Measurements from ENCODE around the gene VPS37D.

The VPS37D gene

GRCh38 chr7:73681031-73681430 lies 13.4 kb downstream of the VPS37D start:
- DNase-seq, result no peak

- no peak for DNase-seq
Observed at GRCh38 chr7:73682745-73683055, 15.1 kb downstream of the VPS37D start.

- DNase-seq, result peak; percentile 96
Observed at GRCh38 chr7:73683056-73683787, 15.6 kb downstream of the VPS37D start, which contains the start of the genes BUD23 and DNAJC30. Gene BUD23 (plus strand): TSS chr7:73683597. CDS start chr7:73683626, 29 bp downstream. Gene DNAJC30 (minus strand): TSS chr7:73683453. CDS start chr7:73683423, 30 bp downstream.

- no peak for DNase-seq
Observed at GRCh38 chr7:73683788-73684693, 16.4 kb downstream of the VPS37D start.

- no peak for DNase-seq
Observed at GRCh38 chr7:73685311-73685710, 17.7 kb downstream of the VPS37D start.

GRCh38 chr7:73688288-73688687 lies 20.7 kb downstream of the VPS37D start:
- no peak for DNase-seq

- DNase-seq, result no peak
Observed at GRCh38 chr7:73690646-73691045, 23.0 kb downstream of the VPS37D start.

- no peak for DNase-seq
Observed at GRCh38 chr7:73696372-73696771, 28.7 kb downstream of the VPS37D start.

- no peak for DNase-seq
Observed at GRCh38 chr7:73698410-73698809, 30.8 kb downstream of the VPS37D start.

GRCh38 chr7:73699370-73700068 lies 31.9 kb downstream of the VPS37D start:
- no peak for DNase-seq

GRCh38 chr7:73700069-73700423 lies 32.4 kb downstream of the VPS37D start:
- peak; percentile 39 for DNase-seq

GRCh38 chr7:73700581-73701134 lies 33.0 kb downstream of the VPS37D start:
- no peak for DNase-seq

- no peak for DNase-seq
Observed at GRCh38 chr7:73701357-73701995, 33.8 kb downstream of the VPS37D start.

- DNase-seq, result no peak
Observed at GRCh38 chr7:73702226-73702625, 34.6 kb downstream of the VPS37D start.

- DNase-seq, result no peak
Observed at GRCh38 chr7:73702665-73703064, 35.0 kb downstream of the VPS37D start.

GRCh38 chr7:73703225-73703624 lies 35.6 kb downstream of the VPS37D start:
- DNase-seq, result no peak

GRCh38 chr7:73703757-73704639 lies 36.4 kb downstream of the VPS37D start:
- DNase-seq, result peak; percentile 84

GRCh38 chr7:73704640-73705550 lies 37.3 kb downstream of the VPS37D start:
- DNase-seq, result peak; percentile 98

- no peak for DNase-seq
Observed at GRCh38 chr7:73705551-73705920, 37.9 kb downstream of the VPS37D start.

Data from NCI-H2171 (cell line).